K562 (cell line): ENCODE measurements around the gene RAB31. TPM values are rescaled to one million over a fixed set of nuclear protein-coding genes. Genes with fewer than 3 reads are reported as not detected.
A peak's percentile ranks its signal among the peaks of the same experiment; 100 is the strongest.

ENCODE experiments used
- ATAC-seq: fragments of 200-7000 bp; cut with Tn5 transposase; 3 replicates; pipeline ENCODE4 v1.9.1; 2020; ENCODE audit warnings: moderate library complexity
- BruUV-seq: library from RNA; stranded (reverse); fragments of 400-500 nt; replicated peaks from 2 replicates; lab custom pipeline; 2021; lab: Mats Ljungman, UMichigan
- CTCF ChIA-PET: fragments of 300-600 bp; formaldehyde crosslinking; extraction: SDS; loops from one replicate; lab custom pipeline; 2021; ENCODE audit warnings: low intra/inter-chr PET ratio; lab: Yijun Ruan, JAX
- POLR2A ChIA-PET: fragments of 300-600, 350-650 bp; sonication (Branson Sonifier 250); formaldehyde crosslinking; extraction: SDS; loops from one replicate; lab custom pipeline; 2021; ENCODE audit warnings: antibody characterized with exemption, inconsistent platforms; lab: Yijun Ruan, JAX
- DNase-seq, 4 experiments: peaks; one replicate each; pipeline versions ENCODE4 v3.0.0 to v3.0.0-alpha.2; 2011 to 2018; ENCODE audit warnings: low spot score in 3 of 4, mixed read lengths in 3 of 4; ENCODE audit errors: extremely low read depth in 1 of 4
- FAIRE-seq: peaks from 2 replicates; lab custom pipeline; 2011; peaks lifted over from hg19 to GRCh38; lab: Jason Lieb, UNC
- H2AFZ ChIP-seq: 2 replicates; pipeline ENCODE4 v1.6.0; 2011; ENCODE audit warnings: low read depth, low read length, control low read depth, inconsistent platforms
- H3K27ac ChIP-seq: fragments of 200-600 bp; 3 replicates; pipeline ENCODE4 v1.8.0; 2011; ENCODE audit warnings: low read depth, mild to moderate bottlenecking, control low read depth, inconsistent platforms, low read length, moderate library complexity, mixed read lengths; ENCODE audit errors: extremely low read depth
- H3K27me3 ChIP-seq, 2 experiments: fragments of 300-600 bp in 1 of 2; 2 replicates in 1 of 2; 3 replicates in 1 of 2; pipeline versions ENCODE4 v1.6.0 to v1.8.0; 2011; ENCODE audit warnings: inconsistent platforms in 2 of 2, low read length in 2 of 2, mild to moderate bottlenecking in 1 of 2, mixed read lengths in 1 of 2, moderate library complexity in 1 of 2; ENCODE audit not compliant: control insufficient read depth in 2 of 2, insufficient read depth in 2 of 2
- H3K36me3 ChIP-seq: fragments of 300-600 bp; 3 replicates; pipeline ENCODE4 v1.8.0; 2011; ENCODE audit warnings: mild to moderate bottlenecking, low read length, inconsistent platforms; ENCODE audit not compliant: control insufficient read depth, insufficient read depth
- H3K4me1 ChIP-seq, 2 experiments: fragments of 200-600 bp in 1 of 2; replicated peaks in 1 of 2; 2 replicates in 1 of 2; 3 replicates in 1 of 2; pipeline versions ENCODE4 v1.5.1 to v1.8.0; 2011; ENCODE audit warnings: inconsistent platforms in 2 of 2, low read length in 2 of 2, mild to moderate bottlenecking in 1 of 2, mixed read lengths in 1 of 2, moderate library complexity in 1 of 2; ENCODE audit not compliant: control insufficient read depth in 2 of 2, insufficient read depth in 2 of 2
- H3K4me2 ChIP-seq: 2 replicates; pipeline ENCODE4 v1.6.1; 2011; ENCODE audit warnings: low read length, control low read depth, inconsistent platforms, mixed read lengths; ENCODE audit not compliant: insufficient read depth
- H3K4me3 ChIP-seq: fragments of 200-600 bp; sonication (generic), shearing (Covaris generic); 2 replicates; pipeline ENCODE4 v1.5.1; 2016; ENCODE audit warnings: control low read depth, inconsistent platforms
- H3K79me2 ChIP-seq: fragments of 200-600 bp; 3 replicates; pipeline ENCODE4 v1.8.0; 2011; ENCODE audit warnings: low read length, inconsistent platforms; ENCODE audit not compliant: control insufficient read depth, insufficient read depth
- H3K9ac ChIP-seq, 2 experiments: 2 replicates each; pipeline versions ENCODE4 v1.6.0 to v1.6.1; 2011; ENCODE audit warnings: low read depth in 2 of 2, low read length in 2 of 2, control low read depth in 1 of 2, inconsistent platforms in 1 of 2, mild to moderate bottlenecking in 1 of 2, mixed read lengths in 1 of 2; ENCODE audit not compliant: insufficient read depth in 1 of 2
- H3K9me1 ChIP-seq: one replicate; pipeline ENCODE4 v1.6.0; 2011; ENCODE audit warnings: inconsistent platforms, mild to moderate bottlenecking, low read length, moderate library complexity; ENCODE audit not compliant: control insufficient read depth, insufficient read depth
- H3K9me3 ChIP-seq: replicated peaks from 2 replicates; pipeline ENCODE4 v1.5.1; 2011; ENCODE audit warnings: low read depth, low read length, inconsistent platforms; ENCODE audit not compliant: control insufficient read depth, insufficient read depth
- H4K20me1 ChIP-seq: replicated peaks from 2 replicates; pipeline ENCODE4 v1.6.1; 2011; ENCODE audit warnings: low read length, inconsistent platforms, mixed read lengths; ENCODE audit not compliant: control insufficient read depth, insufficient read depth
- ADNP ChIP-seq: fragments of 200-800 bp; sonication (Bioruptor generic); IDR thresholded peaks from 2 replicates; pipeline ENCODE4 v1.6.1; 2016; ENCODE audit warnings: missing genetic modification characterization, missing compliant biosample characterization
- BRF1 ChIP-seq: IDR thresholded peaks from 3 replicates; pipeline ENCODE4 v1.6.1; 2011; ENCODE audit warnings: borderline replicate concordance, mild to moderate bottlenecking; ENCODE audit not compliant: insufficient read length; ENCODE audit errors: extremely low read depth
- CCNT2 ChIP-seq: IDR thresholded peaks from 2 replicates; pipeline ENCODE4 v1.6.1; 2011; ENCODE audit warnings: borderline replicate concordance, low read depth, mild to moderate bottlenecking, moderate library complexity, mixed read lengths, low read length; ENCODE audit not compliant: insufficient read length; ENCODE audit errors: extremely low read depth
- ETV6 ChIP-seq, 3 experiments: fragments of 150-350 bp in 1 of 3; sonication (generic) in 1 of 3; formaldehyde crosslinking in 1 of 3; IDR thresholded peaks; 2 replicates each; pipeline versions ENCODE4 v1.6.1 to v1.8.0; 2014 to 2022; ENCODE audit warnings: borderline replicate concordance in 2 of 3, low read depth in 2 of 3, antibody characterized with exemption in 1 of 3, low read length in 1 of 3, mild to moderate bottlenecking in 1 of 3, missing genetic modification reagents in 1 of 3
- GTF2F1 ChIP-seq: IDR thresholded peaks from 2 replicates; pipeline ENCODE4 v1.6.1; 2011; ENCODE audit warnings: low read depth, low read length, improper control_type of control experiment
- HDAC3 ChIP-seq: fragments of 450-650 bp; IDR thresholded peaks from 2 replicates; pipeline ENCODE4 v1.6.1; 2018; ENCODE audit warnings: borderline replicate concordance, mild to moderate bottlenecking, moderate library complexity; ENCODE audit not compliant: partially characterized antibody
- MAZ ChIP-seq, 2 experiments: fragments of 450-650 bp in 1 of 2; sonication (generic) in 1 of 2; formaldehyde crosslinking; IDR thresholded peaks in 1 of 2; conservative IDR thresholded peaks in 1 of 2; 2 replicates each; pipeline versions ENCODE4 v1.4.0 to v1.5.0; 2020; ENCODE audit warnings: mild to moderate bottlenecking in 1 of 2, missing genetic modification reagents in 1 of 2
- MECOM ChIP-seq: fragments of 250-450 bp; sonication (Bioruptor Pico); IDR thresholded peaks from 2 replicates; pipeline ENCODE4 v1.8.0; 2022; ENCODE audit warnings: inconsistent platforms
- NCOA4 ChIP-seq: fragments of 450-650 bp; IDR thresholded peaks from 2 replicates; pipeline ENCODE4 v1.6.1; 2018; ENCODE audit warnings: mild to moderate bottlenecking; ENCODE audit not compliant: partially characterized antibody
- NR2C2 ChIP-seq, 2 experiments: fragments of 200-800 bp in 1 of 2; sonication (Bioruptor generic) in 1 of 2; sonication (generic) in 1 of 2; formaldehyde crosslinking in 1 of 2; IDR thresholded peaks; 2 replicates each; pipeline versions ENCODE4 v1.6.1 to v1.8.0; 2016 to 2022; ENCODE audit warnings: mild to moderate bottlenecking in 1 of 2, missing compliant biosample characterization in 1 of 2, missing genetic modification characterization in 1 of 2, missing genetic modification reagents in 1 of 2
- TCF7 ChIP-seq: sonication (generic); IDR thresholded peaks from 2 replicates; pipeline ENCODE4 v1.6.1; 2016; ENCODE audit warnings: antibody characterized with exemption, borderline replicate concordance
- ZNF354B ChIP-seq: fragments of 250-450 bp; sonication (Bioruptor Pico); IDR thresholded peaks from 2 replicates; pipeline ENCODE4 v1.4.0; 2020
- ZNF639 ChIP-seq, 2 experiments: fragments of 200-800 bp in 1 of 2; sonication (Bioruptor generic) in 1 of 2; sonication (generic) in 1 of 2; formaldehyde crosslinking in 1 of 2; IDR thresholded peaks in 1 of 2; conservative IDR thresholded peaks in 1 of 2; 2 replicates each; pipeline versions ENCODE4 v1.5.0 to v1.6.1; 2016 to 2020; ENCODE audit warnings: missing compliant biosample characterization in 1 of 2, missing genetic modification characterization in 1 of 2, missing genetic modification reagents in 1 of 2
- WGBS: fragments of 100-300 bp; shearing (Covaris generic); methylation state at CpG from one replicate; pipeline ENCODE4 v1.1.6; 2016; ENCODE audit warnings: low coverage, mixed read lengths; ENCODE audit not compliant: insufficient coverage; ENCODE audit errors: missing lambda C conversion rate; 5-methylcytosine and 5-hydroxymethylcytosine counted together
- in situ Hi-C: fragments of 300-500 bp; cut with MboI; formaldehyde crosslinking; loops from 4 replicates; pipeline ENCODE4 v1.15.0; 2018; ENCODE audit warnings: inconsistent platforms, mixed read lengths
- intact Hi-C: fragments of 100-400 bp; cut with micrococcal nuclease; formaldehyde crosslinking; loops from 2 replicates; pipeline ENCODE4 v1.14.2; 2022
- polyA plus RNA-seq, 8 experiments: library from polyadenylated mRNA; depleted of rRNA in 4 of 8; stranded (reverse) in 5 of 8; unstranded in 3 of 8; fragments of >200 nt; fragmentation: Nextera tagmentation in 2 of 8; fragmentation: Illumina TruSeq in 1 of 8; extraction: Ambion mirVana in 2 of 8; extraction: Trizol in 1 of 8; gene quantifications; 2 replicates each; pipeline versions ENCODE4 v1.2.1 to v1.2.3, GENCODE V29; 2011 to 2014; ENCODE audit warnings: inconsistent platforms in 1 of 8, missing spikeins in 1 of 8
- total RNA-seq, 7 experiments: library from RNA; depleted of rRNA in 6 of 7; stranded (reverse); fragments of >200 nt in 6 of 7; fragmentation: Illumina TruSeq in 2 of 7; extraction: Trizol in 2 of 7; gene quantifications; 2 replicates each; pipeline versions ENCODE4 v1.2.1 to v1.2.3, GENCODE V29; 2011 to 2021; ENCODE audit warnings: low replicate concordance in 1 of 7

The RAB31 gene
- total and polyA plus RNA-seq, 9 of the 15 experiments (the other 6 are each of a cell fraction or from before 2014, with no cell fraction given): 20.7 to 70.4 (median 41.3) TPM

DNA sequence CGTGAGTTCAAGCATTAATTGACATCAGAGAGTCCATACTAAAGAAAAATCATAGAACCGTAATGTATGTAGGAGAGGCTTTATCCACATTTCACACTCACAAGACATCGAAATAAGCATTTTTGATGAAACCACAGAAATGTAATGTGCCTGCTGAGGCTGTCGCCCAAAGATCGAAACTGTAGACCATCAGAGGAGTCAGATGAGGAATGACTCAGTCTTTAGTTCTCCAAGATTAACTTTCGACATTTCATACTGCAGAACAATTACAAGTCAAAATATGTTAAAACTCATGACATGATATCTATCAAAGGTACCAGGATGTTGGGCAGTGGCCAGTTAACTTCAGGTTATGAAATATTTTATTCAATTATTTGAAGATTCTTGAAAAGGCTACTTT, 79.6 kb downstream of the RAB31 start:
- H3K4me3 ChIP-seq: no peak overlapping the region
- ChIA-PET POLR2A (no interaction called here), CTCF (no interaction called here)
- H3K9me3 ChIP-seq: no peaks in the 10 kb centered on the region
- WGBS: 61% methylated on average over 6 of the region's 6 CpGs
- peaks cover 25% of the 10 kb centered on the region; the same call in 2 of the 3 replicates for H3K36me3 ChIP-seq
- intact Hi-C loops (no loop called here), in situ Hi-C loops (no loop called here)
- no peak overlapping the region for H2AFZ ChIP-seq
- BruUV-seq: no TSS peak
- no peaks in the 10 kb centered on the region for H3K79me2 ChIP-seq
- DNase-seq (no peak), FAIRE-seq (no peak), ATAC-seq (no peak)
- peaks cover 0 to 4% of the 10 kb centered on the region in 2 experiments; a peak in 2 of 5 replicates for H3K4me1 ChIP-seq
- H3K27me3 ChIP-seq: no peaks in the 10 kb centered on the region
- no peak overlapping the region for H3K9ac ChIP-seq
- H4K20me1 ChIP-seq: no peaks in the 10 kb centered on the region
- TF ChIP-seq BRF1 (no peak), ZNF639 (CRISPR knock-in tag; conservative IDR thresholded peaks at IDR 0.05 in 1 of 2, IDR thresholded peaks at IDR 0.05 in 1 of 2) (0 out of 4 replicates have a peak, but pooled peaks of 1 of the 2 experiments have one; percentile 29)
- no peak overlapping the region for H3K4me2 ChIP-seq
- no peak overlapping the region for H3K27ac ChIP-seq
- no peaks in the 10 kb centered on the region for H3K9me1 ChIP-seq

- WGBS: 74% methylated on average over 1 of the region's 1 CpG
- in situ Hi-C loops (no loop called here), intact Hi-C loops (no loop called here)
- Histone ChIP-seq H3K9me1 (no peaks in the 10 kb centered on the region), H4K20me1 (no peaks in the 10 kb centered on the region), H3K27ac (no peak overlapping the region), H3K9me3 (no peaks in the 10 kb centered on the region), H3K27me3 (no peaks in the 10 kb centered on the region), H3K36me3 (peaks cover 26% of the 10 kb centered on the region; the same call in 2 of the 3 replicates), H2AFZ (no peak overlapping the region), H3K4me3 (no peak overlapping the region), H3K4me1 (peaks cover 0 to 4% of the 10 kb centered on the region in 2 experiments; a peak in 2 of 5 replicates), H3K4me2 (no peak overlapping the region), H3K79me2 (no peaks in the 10 kb centered on the region), H3K9ac (no peak overlapping the region)
- ATAC-seq (no peak), FAIRE-seq (peak; percentile 59), DNase-seq (no peak)
- ChIA-PET CTCF (no interaction called here), POLR2A (no interaction called here)
- BruUV-seq: no TSS peak
- no peak for TF ChIP-seq TCF7
- TF ChIP-seq ETV6 (IDR thresholded peaks at IDR 0.05; ENCODE audit: borderline replicate concordance in 1 of 2, low read depth in 2 of 2, low read length in 1 of 2): no peak
- no peak for TF ChIP-seq ETV6 (CRISPR knock-in tag; IDR thresholded peaks at IDR 0.05; ENCODE audit: borderline replicate concordance)
- TF ChIP-seq ADNP: no peak
- TF ChIP-seq HDAC3: no peak
- TF ChIP-seq GTF2F1: no peak
- no peak for TF ChIP-seq MECOM (CRISPR knock-in tag)
- TF ChIP-seq MAZ (CRISPR knock-in tag; conservative IDR thresholded peaks at IDR 0.05 in 1 of 2, IDR thresholded peaks at IDR 0.05 in 1 of 2): no peak
- TF ChIP-seq NCOA4: no peak
- TF ChIP-seq ZNF354B (CRISPR knock-in tag): no peak
- no peak for TF ChIP-seq NR2C2 (CRISPR knock-in tag; IDR thresholded peaks at IDR 0.05)
- no peak for TF ChIP-seq NR2C2 (tag; IDR thresholded peaks at IDR 0.05)
- TF ChIP-seq CCNT2: no peak
These were observed 80.0 kb downstream of the RAB31 start for GRCh38 chr18:9788140-9788539.
